Aorta (tissue), 5 donors: Measurements from ENCODE around the gene AVPR1B. TPM values are rescaled to one million over a fixed set of nuclear protein-coding genes. Genes with fewer than 3 reads are reported as not detected.

ENCODE experiments used
- ATAC-seq: fragments of 200-7000 bp; cut with Tn5 transposase; one replicate; pipeline ENCODE4 v1.9.1; 2022; ENCODE audit warnings: moderate library complexity; ENCODE audit not compliant: low FRiP score
- DNase-seq, 2 donors: peaks; one replicate each; pipeline ENCODE4 v3.0.0-alpha.2; 2020
- H3K27ac ChIP-seq, 2 donors: one replicate each; pipeline ENCODE4 v1.5.1; 2013; ENCODE audit warnings: low read length in 2 of 2, mild to moderate bottlenecking in 2 of 2, moderate library complexity in 2 of 2, control low read depth in 1 of 2, inconsistent platforms in 1 of 2, low read depth in 1 of 2
- H3K27me3 ChIP-seq, 2 donors: one replicate each; pipeline ENCODE4 v1.6.1; 2013; ENCODE audit warnings: control low read depth in 1 of 2, low read length in 1 of 2, mild to moderate bottlenecking in 1 of 2, moderate library complexity in 1 of 2; ENCODE audit not compliant: insufficient read depth in 2 of 2, control insufficient read depth in 1 of 2
- H3K36me3 ChIP-seq, 2 donors: one replicate each; pipeline ENCODE4 v1.6.1; 2013; ENCODE audit warnings: control low read depth in 1 of 2, low read length in 1 of 2, mild to moderate bottlenecking in 1 of 2; ENCODE audit not compliant: insufficient read depth in 2 of 2, control insufficient read depth in 1 of 2
- H3K4me1 ChIP-seq, 2 donors: one replicate each; pipeline ENCODE4 v1.6.1; 2013; ENCODE audit warnings: low read length in 2 of 2, control low read depth in 1 of 2, mild to moderate bottlenecking in 1 of 2, moderate library complexity in 1 of 2; ENCODE audit not compliant: insufficient read depth in 2 of 2, control insufficient read depth in 1 of 2
- H3K4me3 ChIP-seq, 2 donors: one replicate each; pipeline ENCODE4 v1.5.1; 2013; ENCODE audit warnings: low read length in 2 of 2, control low read depth in 1 of 2, mild to moderate bottlenecking in 1 of 2
- H3K9me3 ChIP-seq: one replicate; pipeline ENCODE4 v1.6.1; 2013; ENCODE audit warnings: mild to moderate bottlenecking, low read length; ENCODE audit not compliant: control insufficient read depth
- WGBS, 2 donors: extraction: QIAGEN DNeasy Blood & Tissue Kit; methylation state at CpG; one replicate each; pipeline ENCODE4 v1.1.7; 2013; 5-methylcytosine and 5-hydroxymethylcytosine counted together
- intact Hi-C, 2 donors: fragments of 100-400 bp; cut with DNase I; formaldehyde crosslinking; loops; one replicate each; pipeline versions ENCODE4 v1.14.2 to v1.15.0; 2022
- polyA plus RNA-seq, 2 donors: library from polyadenylated mRNA; stranded (reverse); fragments of 200-250 nt; gene quantifications; one replicate each; pipeline ENCODE4 v1.2.3, GENCODE V29; 2013
- total RNA-seq, 2 donors: library from RNA; stranded (reverse); fragmentation: NEBNext Ultra II Directional; extraction: Animal tissue kit (Norgen Biotek cat#: 25700); gene quantifications; one replicate each; pipeline ENCODE4 v1.2.1, GENCODE V29; 2021
- donor health status: healthy with polysubstance abuse.
- donor health status: Bipolar disorder and iron deficiency.
- donor health status: DM: no; HTN: no; CAD: no.
- donor health status: DM: no; HTN: no; CAD: no.
- donor health status: DM: yes; HTN: yes; CAD: no.

Gene AVPR1B
- total and polyA plus RNA-seq, 4 donors = not detected

DNA sequence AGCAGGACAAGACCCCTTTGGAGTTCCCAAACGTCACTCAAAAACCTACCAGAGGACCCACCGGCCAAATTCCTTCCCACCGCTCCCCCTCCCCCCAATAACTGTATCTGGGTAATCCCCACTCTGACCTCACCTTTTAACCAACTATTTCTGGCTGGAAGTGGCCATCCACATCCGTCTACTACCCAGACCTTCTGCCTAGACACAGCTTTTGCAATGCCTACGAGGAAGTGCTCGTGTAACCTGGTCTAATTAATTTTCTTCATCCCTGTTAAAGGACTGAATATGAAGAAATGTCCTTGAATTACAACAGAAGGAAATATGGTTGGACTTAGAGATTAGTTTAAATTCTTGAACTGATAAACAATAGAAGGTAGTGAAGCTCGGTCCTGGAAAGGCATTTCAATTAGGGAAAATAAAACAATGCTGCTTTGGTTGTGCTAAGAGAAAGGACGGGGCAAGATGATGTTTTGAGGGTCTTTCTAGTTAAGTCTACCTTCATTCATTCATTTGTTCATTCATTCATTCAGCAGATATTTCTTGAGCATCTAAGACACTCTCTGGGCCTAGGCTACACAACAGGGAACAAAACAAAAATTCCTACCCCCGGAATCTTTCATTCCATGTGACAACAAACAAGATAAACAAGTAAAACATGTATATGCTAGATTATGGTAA lies 18.8 kb downstream of the AVPR1B start:
- DNase-seq = no peak
- Histone ChIP-seq H3K4me1 (no peaks in the 10 kb centered on the region), H3K4me3 (no peak overlapping the region), H3K36me3 (no peaks in the 10 kb centered on the region), H3K27me3 (no peaks in the 10 kb centered on the region), H3K9me3 (no peaks in the 10 kb centered on the region), H3K27ac (no peak overlapping the region)
- ATAC-seq = no peak
- intact Hi-C loops = no loop called here
- WGBS, 2 donors = 91 to 95% methylated on average over 9 of the region's 9 CpGs

DNA sequence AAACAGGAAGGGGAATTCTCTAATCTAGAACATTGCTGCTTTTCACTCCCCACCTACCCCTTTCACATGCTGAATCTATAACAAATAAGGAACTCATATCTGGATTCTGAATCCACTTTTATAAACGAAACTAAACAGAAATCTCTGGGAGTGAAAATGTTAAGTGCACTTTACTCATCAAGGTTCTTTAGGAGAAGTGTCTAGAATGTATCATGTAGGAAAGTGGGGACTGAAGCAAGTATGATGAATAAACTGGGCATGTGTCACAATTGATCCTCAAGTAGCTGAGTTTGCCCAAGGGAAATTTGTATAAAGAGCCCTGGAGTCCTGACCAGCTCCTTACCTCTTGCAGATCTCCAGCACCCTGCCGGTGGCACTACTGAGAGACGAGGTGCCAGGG lies 19.8 kb downstream of the AVPR1B start:
- intact Hi-C loops = no loop called here
- 83 to 84% methylated on average over 3 of the region's 3 CpGs for WGBS, 2 donors
- H3K36me3 ChIP-seq = no peaks in the 10 kb centered on the region
- H3K27me3 ChIP-seq = no peaks in the 10 kb centered on the region
- DNase-seq (no peak), ATAC-seq (no peak)
- H3K4me3 ChIP-seq = no peak overlapping the region
- no peaks in the 10 kb centered on the region for H3K4me1 ChIP-seq
- no peaks in the 10 kb centered on the region for H3K9me3 ChIP-seq
- no peak overlapping the region for H3K27ac ChIP-seq

GRCh38 chr1:206094024-206094423 lies 23.2 kb downstream of the AVPR1B start:
- intact Hi-C loops = no loop called here
- Histone ChIP-seq H3K9me3 (no peaks in the 10 kb centered on the region), H3K4me3 (no peak overlapping the region), H3K4me1 (no peaks in the 10 kb centered on the region), H3K27ac (no peak overlapping the region), H3K27me3 (no peaks in the 10 kb centered on the region), H3K36me3 (no peaks in the 10 kb centered on the region)
- ATAC-seq = no peak
- no peak for DNase-seq
- WGBS, 2 donors = 70 to 75% methylated on average over 7 of the region's 7 CpGs

DNA sequence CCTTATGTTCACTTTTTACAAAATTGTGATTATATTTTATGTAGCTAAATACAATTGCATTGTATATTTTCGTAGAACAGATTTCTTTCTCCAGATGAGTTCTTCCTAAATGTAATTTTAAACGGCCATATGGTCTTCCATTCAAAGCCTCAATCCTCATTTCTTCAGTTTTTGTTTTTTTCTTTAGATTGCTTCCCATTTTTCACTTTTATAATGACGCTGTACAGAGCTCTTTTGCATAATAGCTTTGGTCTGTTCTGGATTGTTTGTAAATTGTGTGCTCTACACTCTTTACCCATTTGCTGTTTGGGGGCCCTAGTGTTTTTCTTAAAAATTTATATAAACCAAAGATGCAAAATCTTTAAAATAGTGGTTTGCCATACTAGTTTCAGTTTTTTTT lies 27.8 kb downstream of the AVPR1B start:
- H3K27me3 ChIP-seq = no peaks in the 10 kb centered on the region
- no peak overlapping the region for H3K4me3 ChIP-seq
- no peak for ATAC-seq
- no peaks in the 10 kb centered on the region for H3K9me3 ChIP-seq
- 88 to 89% methylated on average over 3 of the region's 3 CpGs for WGBS, 2 donors
- no peaks in the 10 kb centered on the region for H3K36me3 ChIP-seq
- intact Hi-C loops = no loop called here
- H3K4me1 ChIP-seq = no peaks in the 10 kb centered on the region
- no peak overlapping the region for H3K27ac ChIP-seq
- DNase-seq = no peak

DNA sequence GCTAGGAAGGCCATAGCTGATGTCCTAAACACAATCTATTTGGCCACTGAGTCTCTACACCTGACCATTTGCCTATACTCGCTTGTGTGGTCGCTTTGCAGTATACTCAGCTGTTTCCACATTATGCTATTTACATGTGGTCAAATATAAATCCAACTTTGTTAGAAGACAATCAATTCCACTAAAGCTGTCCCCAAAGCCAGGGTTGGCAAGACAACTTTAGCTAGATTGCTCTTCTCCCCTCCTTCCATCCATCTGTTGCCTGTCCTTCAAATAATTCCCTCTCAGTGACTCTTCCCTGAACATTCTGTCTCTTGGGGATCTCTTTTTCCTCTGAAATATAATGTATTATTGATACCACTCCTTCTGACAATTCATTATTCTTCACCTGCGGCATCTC lies 30.1 kb downstream of the AVPR1B start:
- ATAC-seq (no peak), DNase-seq (no peak)
- H3K36me3 ChIP-seq = no peaks in the 10 kb centered on the region
- no peak overlapping the region for H3K4me3 ChIP-seq
- H3K9me3 ChIP-seq = no peaks in the 10 kb centered on the region
- no peaks in the 10 kb centered on the region for H3K4me1 ChIP-seq
- 95% methylated on average over 3 of the region's 3 CpGs for WGBS, 2 donors
- intact Hi-C loops = no loop called here
- no peak overlapping the region for H3K27ac ChIP-seq
- H3K27me3 ChIP-seq = no peaks in the 10 kb centered on the region

- H3K27me3 ChIP-seq = no peaks in the 10 kb centered on the region
- DNase-seq (no peak), ATAC-seq (no peak)
- H3K4me1 ChIP-seq = no peaks in the 10 kb centered on the region
- intact Hi-C loops = no loop called here
- 95 to 98% methylated on average over 2 of the region's 2 CpGs for WGBS, 2 donors
- no peaks in the 10 kb centered on the region for H3K36me3 ChIP-seq
- no peak overlapping the region for H3K27ac ChIP-seq
- no peak overlapping the region for H3K4me3 ChIP-seq
- no peaks in the 10 kb centered on the region for H3K9me3 ChIP-seq
Observed at GRCh38 chr1:206083750-206084149, 33.4 kb downstream of the AVPR1B start.

DNA sequence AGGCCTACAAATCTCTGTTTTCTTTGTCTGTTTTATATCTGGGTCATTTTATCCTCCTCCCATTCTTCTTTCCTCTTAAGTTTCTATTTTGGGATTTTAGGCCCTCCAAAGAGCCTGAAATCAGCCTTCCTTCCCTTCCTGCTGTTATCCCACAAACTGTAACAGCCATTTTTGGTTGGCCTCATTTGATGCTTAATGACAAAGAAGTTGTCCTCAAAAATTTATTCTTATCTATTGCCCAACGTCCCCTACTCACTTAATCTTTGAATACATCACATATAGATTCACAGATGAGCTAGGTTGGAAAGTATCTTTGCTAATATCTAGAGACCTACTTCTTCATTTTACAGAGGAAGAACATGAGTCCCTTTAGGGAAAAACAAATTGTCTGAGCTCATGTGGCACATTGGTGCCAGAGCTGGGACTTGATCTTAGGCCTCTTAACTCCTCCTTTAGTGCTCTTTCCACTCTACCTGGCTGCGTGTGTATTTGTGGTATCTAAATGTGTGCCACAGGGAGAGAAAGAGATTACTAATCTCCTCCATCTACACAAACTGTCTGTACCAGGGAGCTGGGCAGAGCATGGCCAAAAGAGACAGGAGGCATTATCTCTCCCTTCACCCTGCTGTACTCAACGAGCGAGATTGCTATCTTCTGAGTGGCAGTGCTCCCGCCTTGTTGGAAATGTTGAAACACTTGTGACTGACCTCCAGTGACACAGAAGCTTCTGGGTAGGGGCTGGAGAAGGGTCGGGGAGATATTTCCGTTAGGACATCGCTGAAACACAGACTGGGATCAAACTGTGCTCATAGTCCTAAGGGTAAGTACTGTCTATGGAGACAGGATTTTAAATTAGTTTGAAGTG lies 34.1 kb downstream of the AVPR1B start:
- no peak for ATAC-seq
- intact Hi-C loops = no loop called here
- DNase-seq = no peak
- Histone ChIP-seq H3K27me3 (no peaks in the 10 kb centered on the region), H3K9me3 (no peaks in the 10 kb centered on the region), H3K4me1 (no peaks in the 10 kb centered on the region), H3K4me3 (no peak overlapping the region), H3K36me3 (no peaks in the 10 kb centered on the region), H3K27ac (no peak overlapping the region)
- WGBS, 2 donors = 83 to 90% methylated on average over 8 of the region's 8 CpGs

DNA sequence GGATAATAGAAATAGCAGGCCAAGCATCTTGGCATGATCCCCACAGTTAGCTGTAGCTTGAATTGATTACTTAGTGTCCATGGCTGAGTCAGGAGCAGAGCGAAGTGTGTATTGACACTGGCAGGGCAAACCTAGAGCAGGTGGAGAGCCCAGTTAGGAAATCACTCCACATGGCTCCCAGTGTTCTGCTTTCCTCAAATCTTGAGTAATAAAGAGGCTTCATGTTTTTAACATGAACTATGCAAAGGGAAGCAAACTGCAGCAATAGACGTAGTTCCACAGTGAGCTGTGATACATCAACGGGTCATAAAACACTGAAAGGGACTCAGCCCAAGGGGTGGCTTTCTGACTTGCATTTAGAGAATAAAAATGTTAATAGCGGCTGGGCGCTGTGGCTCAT lies 35.3 kb downstream of the AVPR1B start:
- intact Hi-C loops = no loop called here
- no peaks in the 10 kb centered on the region for H3K27me3 ChIP-seq
- DNase-seq (no peak), ATAC-seq (no peak)
- no peaks in the 10 kb centered on the region for H3K4me1 ChIP-seq
- WGBS, 2 donors = 92 to 93% methylated on average over 5 of the region's 5 CpGs
- no peak overlapping the region for H3K27ac ChIP-seq
- H3K9me3 ChIP-seq = no peaks in the 10 kb centered on the region
- no peak overlapping the region for H3K4me3 ChIP-seq
- H3K36me3 ChIP-seq = no peaks in the 10 kb centered on the region
